Femur (tissue), 1 donor: ENCODE data around the gene NIPSNAP3A.
A peak's percentile ranks its signal among the peaks of the same experiment; 100 is the strongest.

ENCODE experiments used
- DNase-seq: peaks from one replicate; pipeline ENCODE4 v3.0.0-alpha.2; 2017

The NIPSNAP3A gene

GRCh38 chr9:104774831-104775573, 27.5 kb downstream of the NIPSNAP3A start:
- no peak for DNase-seq

DNA sequence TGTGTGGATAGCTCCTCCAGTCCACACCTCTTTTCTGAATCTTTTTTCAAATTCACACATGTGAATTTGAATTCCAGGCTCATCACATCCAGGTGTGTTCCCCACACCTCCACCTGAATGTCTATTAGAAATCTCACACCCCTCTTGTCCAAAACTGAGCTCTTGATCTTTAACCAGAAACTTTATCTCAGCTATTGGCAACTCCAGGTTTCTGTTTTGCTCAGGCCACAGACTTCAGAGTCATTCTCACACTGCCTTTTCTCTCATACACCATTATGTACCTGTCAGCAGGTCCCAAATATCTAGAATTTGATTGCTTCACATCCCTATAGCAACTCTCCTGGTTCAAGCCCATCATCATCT, 28.1 kb downstream of the NIPSNAP3A start:
- no peak for DNase-seq

- no peak for DNase-seq
These were observed 28.5 kb downstream of the NIPSNAP3A start for GRCh38 chr9:104775976-104776375.

DNA sequence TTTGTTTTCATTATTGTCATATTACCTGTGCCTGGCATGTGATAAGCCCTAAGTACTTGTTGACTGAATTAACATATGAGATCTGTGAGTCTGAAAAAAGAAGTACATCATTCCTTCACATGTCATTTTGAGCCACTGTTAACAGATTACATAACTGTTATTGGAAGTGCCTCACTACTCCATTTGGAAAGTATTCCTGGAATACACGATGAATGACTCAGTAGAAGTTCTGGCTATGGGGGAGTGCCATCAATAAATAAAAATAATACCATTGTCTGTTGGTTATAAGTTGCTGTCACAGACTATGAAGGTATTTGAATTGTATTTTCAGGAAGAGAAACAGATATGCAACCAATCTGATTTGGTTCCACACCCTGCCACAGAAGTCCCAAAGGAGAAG, 29.3 kb downstream of the NIPSNAP3A start:
- no peak for DNase-seq

DNA sequence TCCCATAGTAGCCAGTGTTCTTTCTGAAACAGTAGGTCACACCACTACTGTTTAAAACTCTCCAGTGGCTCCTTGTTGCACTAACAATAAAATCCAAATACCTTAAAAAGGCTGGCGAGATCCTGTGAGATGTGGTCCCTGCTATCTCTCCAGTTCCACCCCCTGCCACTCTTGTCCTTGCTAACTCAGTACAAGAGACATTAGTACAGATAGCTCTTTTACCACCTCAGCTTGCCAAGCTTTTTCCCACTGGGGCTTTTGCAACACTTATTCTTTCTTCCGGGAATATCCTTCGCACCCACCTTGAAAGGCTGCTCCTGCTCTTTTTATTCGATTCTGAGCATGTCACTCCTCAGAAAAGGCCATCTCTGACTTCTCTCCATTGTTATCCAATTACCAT, 31.3 kb downstream of the NIPSNAP3A start:
- DNase-seq = no peak

DNA sequence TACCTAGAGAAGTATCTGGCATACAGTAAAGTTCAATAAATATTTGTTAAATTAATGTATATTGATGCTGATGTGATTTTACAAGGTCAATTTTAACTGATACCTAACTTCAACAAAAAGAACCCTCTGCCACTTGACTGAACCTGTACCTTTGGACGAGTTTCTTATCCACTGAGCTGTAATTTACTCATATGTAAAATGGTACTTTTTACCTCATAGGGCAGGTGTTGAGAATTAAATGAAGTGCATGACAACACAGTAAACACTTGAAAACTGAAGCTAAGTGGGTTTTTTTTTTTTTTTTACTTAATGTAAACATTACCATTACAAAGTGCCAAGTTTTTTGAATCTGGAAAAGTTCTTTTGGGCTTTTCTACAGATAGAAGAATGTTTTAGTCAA, 31.9 kb downstream of the NIPSNAP3A start:
- DNase-seq = no peak

- DNase-seq = no peak
These were observed 32.6 kb downstream of the NIPSNAP3A start for GRCh38 chr9:104779946-104780535.

DNA sequence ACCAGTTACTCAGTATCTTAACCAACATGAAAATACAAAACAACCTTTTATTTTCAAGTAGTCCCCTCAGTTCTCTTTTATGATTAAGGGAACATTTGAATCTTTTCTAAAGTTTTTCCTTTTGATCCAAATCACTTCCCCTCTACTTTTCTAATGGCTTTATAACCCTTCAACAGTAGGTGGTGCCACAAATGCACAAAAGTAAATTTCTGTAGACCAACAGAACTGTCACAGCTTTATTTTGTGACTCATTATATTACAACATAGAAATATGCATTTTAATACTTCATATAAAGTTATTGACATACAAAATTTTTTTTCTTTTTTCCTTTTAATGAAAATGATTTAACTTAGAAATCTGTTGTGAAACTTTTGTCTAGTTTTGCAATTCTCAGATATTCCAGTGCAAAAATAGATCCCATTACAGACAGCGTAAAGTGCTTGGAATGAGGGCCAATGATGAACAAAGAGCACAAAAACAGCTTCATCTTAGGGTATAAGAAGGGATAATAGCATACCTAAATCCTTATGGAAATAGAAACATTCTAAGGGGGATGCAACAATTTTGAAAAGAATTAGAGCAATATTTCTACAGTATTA, 33.4 kb downstream of the NIPSNAP3A start:
- no peak for DNase-seq

- no peak for DNase-seq
These were observed 36.1 kb downstream of the NIPSNAP3A start for GRCh38 chr9:104783588-104783987.

DNA sequence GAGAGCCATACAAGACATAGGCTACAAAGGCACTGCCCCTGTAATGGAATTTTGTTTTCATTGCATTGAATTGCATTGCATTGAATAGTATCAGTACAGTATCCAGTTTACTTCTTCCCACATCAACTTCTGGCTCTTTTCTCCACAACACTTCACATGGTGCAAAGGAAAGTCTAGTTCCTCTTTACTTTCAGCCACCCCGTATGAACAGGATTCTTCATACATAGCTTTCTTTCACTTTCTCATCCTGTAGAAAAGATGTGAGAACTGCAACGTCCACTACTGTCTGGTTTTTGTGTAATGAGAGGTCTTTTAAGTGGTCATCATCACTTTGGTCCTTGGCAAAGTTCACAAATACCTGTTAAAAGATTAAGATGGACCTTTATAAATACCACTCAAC, 36.6 kb downstream of the NIPSNAP3A start:
- DNase-seq = no peak

DNA sequence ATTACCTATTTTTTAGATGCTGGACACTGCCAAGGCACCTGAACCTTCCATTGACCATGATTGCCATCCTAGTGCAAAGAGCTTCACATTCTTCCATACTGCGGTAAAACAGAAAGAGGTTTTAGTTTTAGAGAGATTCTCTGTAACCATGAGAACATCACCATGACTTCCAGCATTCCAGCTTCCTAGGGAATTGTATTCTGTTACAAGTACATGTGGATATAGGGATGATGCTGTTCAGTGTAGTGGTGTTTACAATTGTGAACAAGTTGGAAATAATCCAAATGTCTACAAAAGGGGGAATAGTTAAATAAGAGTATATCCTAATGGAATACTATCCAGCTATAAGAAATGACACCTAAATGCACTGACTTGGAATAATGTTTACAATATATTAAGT, 38.8 kb downstream of the NIPSNAP3A start:
- no peak for DNase-seq

- DNase-seq = no peak
These were observed 40.0 kb downstream of the NIPSNAP3A start for GRCh38 chr9:104787306-104788015.

- DNase-seq = no peak
These were observed 40.8 kb downstream of the NIPSNAP3A start for GRCh38 chr9:104788251-104788650.

- DNase-seq = no peak
These were observed 46.6 kb downstream of the NIPSNAP3A start for GRCh38 chr9:104794070-104794469.

GRCh38 chr9:104795082-104795481, 47.6 kb downstream of the NIPSNAP3A start:
- no peak for DNase-seq

GRCh38 chr9:104795857-104796256, 48.4 kb downstream of the NIPSNAP3A start:
- DNase-seq = no peak

GRCh38 chr9:104798209-104798995, 50.9 kb downstream of the NIPSNAP3A start:
- DNase-seq = no peak

DNA sequence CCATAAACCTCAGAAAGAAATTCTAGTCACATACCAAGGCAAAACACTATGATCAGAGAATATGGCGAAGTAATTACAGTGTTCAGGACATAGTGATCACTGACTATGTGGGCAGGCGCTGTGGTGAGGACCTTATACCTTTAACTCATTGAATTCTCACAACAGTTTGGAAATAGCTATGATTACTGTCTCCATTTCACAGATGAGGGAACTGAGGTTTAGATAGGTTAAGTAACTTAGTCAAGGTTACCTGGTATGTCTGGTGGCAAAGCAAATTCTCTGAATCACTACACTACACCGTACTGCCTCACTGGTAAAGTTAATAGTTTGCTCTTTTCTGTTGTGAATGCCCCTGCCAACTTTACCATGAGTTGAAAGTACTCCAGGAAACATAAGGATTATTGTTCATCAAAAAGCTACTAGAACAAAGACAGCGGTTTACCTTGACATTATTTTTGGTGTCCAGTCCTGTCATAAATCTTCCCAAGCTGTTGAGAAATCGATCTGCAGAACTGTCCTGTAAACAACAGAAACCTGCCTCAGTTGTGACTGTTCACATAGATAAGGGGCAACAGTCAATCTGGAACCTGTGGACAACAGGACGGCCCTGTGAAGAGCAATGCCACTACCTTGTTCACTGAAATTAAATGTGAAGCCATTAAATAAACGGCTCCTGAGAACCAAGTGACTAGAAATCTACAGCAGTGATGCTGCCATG, 52.7 kb downstream of the NIPSNAP3A start:
- no peak for DNase-seq

GRCh38 chr9:104802110-104802509, 54.6 kb downstream of the NIPSNAP3A start:
- DNase-seq = no peak

DNA sequence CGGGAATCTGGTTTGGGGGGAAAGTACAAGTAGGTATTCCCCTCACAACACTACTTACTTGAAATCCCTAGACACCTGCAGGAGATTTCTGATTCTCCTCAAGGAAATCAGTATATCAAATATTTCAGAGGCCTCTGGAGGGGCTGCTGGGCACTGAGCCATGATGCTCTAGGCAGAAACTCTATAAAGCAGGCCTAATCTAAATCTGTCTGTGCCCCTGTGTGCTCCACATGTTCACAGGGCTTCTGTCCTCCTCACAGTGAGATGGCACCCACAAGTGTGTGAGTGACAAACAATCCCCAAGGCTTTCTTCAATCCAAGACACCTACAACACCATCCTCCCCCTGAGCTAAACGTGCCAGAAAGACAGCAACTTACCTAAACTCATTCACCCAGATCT, 55.4 kb downstream of the NIPSNAP3A start:
- DNase-seq = no peak

DNA sequence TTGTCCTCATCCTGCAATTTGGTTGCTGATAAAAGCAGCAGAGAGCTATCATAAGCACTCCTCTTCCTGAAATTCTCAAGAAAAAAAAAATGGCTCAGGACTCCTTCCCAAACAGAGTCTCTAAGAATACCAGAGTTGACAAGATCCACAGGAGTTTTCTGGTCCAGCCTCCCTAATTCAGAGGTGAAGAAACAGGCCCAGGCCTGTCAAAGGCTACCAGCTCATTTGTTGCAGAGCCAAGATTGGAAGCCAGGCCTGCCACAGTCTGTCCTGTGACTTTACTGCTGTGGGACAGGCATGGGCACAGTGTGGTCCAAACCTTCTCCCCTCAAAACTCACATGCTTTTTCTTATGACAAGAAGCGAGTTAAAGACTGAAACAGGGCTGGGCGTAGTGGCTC, 58.0 kb downstream of the NIPSNAP3A start:
- no peak for DNase-seq

DNA sequence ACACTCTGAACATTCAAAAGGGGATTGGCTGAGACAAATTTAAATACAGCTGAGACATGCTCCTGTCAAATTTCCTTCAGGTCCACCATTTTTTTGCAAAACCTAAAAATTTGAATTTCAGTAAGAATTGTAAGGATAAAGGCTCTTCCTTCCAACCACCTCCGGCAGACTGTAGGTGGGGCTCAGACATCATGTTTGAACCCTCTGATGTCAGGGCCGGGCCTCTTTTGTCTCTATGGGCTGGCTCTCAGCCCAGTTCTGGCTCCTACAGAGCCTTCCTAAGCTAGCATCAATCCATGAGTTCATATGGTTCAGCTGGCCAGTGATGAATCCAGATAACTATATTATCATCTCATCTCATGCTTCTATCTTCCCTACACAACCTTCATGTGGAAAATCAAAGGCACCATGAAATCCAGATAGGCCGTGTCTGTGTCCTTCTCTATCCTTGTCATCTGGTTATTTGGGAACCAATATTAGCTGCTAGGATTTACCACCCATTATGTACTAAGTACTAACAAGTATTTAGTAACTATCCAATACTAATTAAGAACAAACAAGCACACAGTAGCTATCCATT, 60.6 kb downstream of the NIPSNAP3A start:
- peak; percentile 63 for DNase-seq
